ENCODE measurements around the gene METAP1D.

GRCh38 chr2:172103471-172104272 lies 103.9 kb downstream of the METAP1D start:
- peak; percentile 49 for TF ChIP-seq CTCF (IDR thresholded peaks at IDR 0.05; ENCODE audit: insufficient read depth, low read length)
- no peak for TF ChIP-seq POLR2AphosphoS5 (IDR thresholded peaks at IDR 0.05; ENCODE audit: low read depth)
- no peak for TF ChIP-seq REST (IDR thresholded peaks at IDR 0.05; ENCODE audit: insufficient replicate concordance, low read depth)

All from HL-60 (cell line).